Activated naive CD8-positive, alpha-beta T cell (primary cell): ENCODE measurements around the gene CCDC154.

Source experiments
- H3K27ac Mint-ChIP-seq: one replicate; pipeline ENCODE4 v1.8.0; 2021; ENCODE audit warnings: mixed read lengths
- H3K27me3 Mint-ChIP-seq: one replicate; pipeline ENCODE4 v1.8.0; 2021; ENCODE audit warnings: mixed read lengths
- H3K36me3 Mint-ChIP-seq: one replicate; pipeline ENCODE4 v1.8.0; 2021; ENCODE audit warnings: mixed read lengths
- H3K4me1 Mint-ChIP-seq: one replicate; pipeline ENCODE4 v1.8.0; 2021; ENCODE audit warnings: low read depth, mixed read lengths
- H3K4me3 Mint-ChIP-seq: one replicate; pipeline ENCODE4 v1.8.0; 2021; ENCODE audit warnings: mild to moderate bottlenecking, mixed read lengths
- H3K9me3 Mint-ChIP-seq: one replicate; pipeline ENCODE4 v1.8.0; 2021; ENCODE audit warnings: low read depth, mixed read lengths

Gene CCDC154

GRCh38 chr16:1385232-1385631 lies 59.1 kb downstream of the CCDC154 start:
- H3K27ac Mint-ChIP-seq = no peak overlapping the region
- H3K27me3 Mint-ChIP-seq = no peaks in the 10 kb centered on the region
- no peak overlapping the region for H3K4me3 Mint-ChIP-seq
- H3K36me3 Mint-ChIP-seq = no peaks in the 10 kb centered on the region
- H3K9me3 Mint-ChIP-seq = no peaks in the 10 kb centered on the region
- H3K4me1 Mint-ChIP-seq = no peaks in the 10 kb centered on the region
